Activated T-cell treated with anti-CD3 and anti-CD28 coated beads, Interleukin-2, amount 50 U/mL, for 4 hours (primary cell): ENCODE measurements around the gene ETV7. TPM values are rescaled to one million over a fixed set of nuclear protein-coding genes. Genes with fewer than 3 reads are reported as not detected.
A peak's percentile ranks its signal among the peaks of the same experiment; 100 is the strongest.
"Not testable (repeated sequence)": the region's sequence is repeated elsewhere in the genome, so short reads cannot be mapped to it uniquely, and the experiment has no call there.

Experiments
- ATAC-seq, 2 donors: fragments of 200-7000 bp; cut with Tn5 transposase; one replicate each; pipeline ENCODE4 v1.10.0; 2021
- DNase-seq: peaks from one replicate; pipeline ENCODE4 v3.0.0-alpha.2; 2020
- H3K27me3 Mint-ChIP-seq: one replicate; pipeline ENCODE4 v1.8.0; 2021; ENCODE audit warnings: low read depth, mixed read lengths
- H3K36me3 Mint-ChIP-seq: one replicate; pipeline ENCODE4 v1.8.0; 2022; ENCODE audit warnings: mixed read lengths; ENCODE audit not compliant: insufficient read depth
- H3K4me1 Mint-ChIP-seq: one replicate; pipeline ENCODE4 v1.8.0; 2021; ENCODE audit warnings: low read depth, mixed read lengths
- H3K4me3 Mint-ChIP-seq: one replicate; pipeline ENCODE4 v1.8.0; 2021; ENCODE audit warnings: mild to moderate bottlenecking, moderate library complexity, mixed read lengths
- H3K9me3 Mint-ChIP-seq: one replicate; pipeline ENCODE4 v1.8.0; 2021; ENCODE audit warnings: mixed read lengths
- total RNA-seq, 3 donors: library from RNA; stranded (reverse); gene quantifications; one replicate each; pipeline ENCODE4 v1.2.1, GENCODE V29; 2021

Gene ETV7
- total RNA-seq, 3 donors from 2014 or later, result 0.45 to 4.9 (median 1.7) TPM

DNA sequence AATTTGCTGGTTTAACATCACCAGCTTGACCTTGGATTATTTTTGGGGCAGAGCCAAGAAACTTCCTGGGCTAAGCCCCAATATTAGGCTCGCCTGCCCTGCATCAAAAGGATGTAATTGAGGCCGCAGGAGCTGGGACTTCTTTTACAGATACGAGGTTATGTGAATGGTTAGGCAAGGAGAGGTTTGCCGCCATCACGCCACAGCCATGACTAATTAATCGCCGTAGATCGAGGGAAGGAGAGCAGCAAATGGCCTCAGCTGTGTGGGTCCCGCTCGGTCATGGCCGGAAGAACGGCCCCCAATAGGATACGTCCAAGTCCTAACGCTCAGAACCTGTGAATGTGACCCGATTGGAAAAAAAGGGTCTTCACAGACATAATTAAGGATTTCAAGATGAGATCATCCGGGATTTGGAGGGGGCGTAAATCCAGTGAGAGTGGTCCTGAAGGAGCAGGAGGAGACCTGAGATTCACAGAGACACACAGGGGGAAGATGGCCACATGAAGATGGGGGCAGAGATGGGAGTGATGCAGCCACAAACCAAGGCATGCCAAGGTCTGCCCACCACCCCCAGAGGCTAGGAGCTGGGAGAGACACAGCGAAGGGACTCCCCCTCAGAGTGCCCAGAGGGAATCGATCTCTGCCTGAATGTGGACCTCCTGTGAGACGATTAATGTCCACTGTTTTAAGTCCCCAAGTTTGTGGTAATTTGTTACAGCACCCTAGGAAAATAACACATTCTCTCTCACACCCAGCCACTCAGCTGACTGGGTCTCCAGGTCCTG, 40.8 kb downstream of the ETV7 start:
- no peaks in the 10 kb centered on the region for H3K36me3 Mint-ChIP-seq
- H3K4me3 Mint-ChIP-seq, result no peak overlapping the region
- no peak for DNase-seq
- no peaks in the 10 kb centered on the region for H3K9me3 Mint-ChIP-seq
- H3K4me1 Mint-ChIP-seq, result no peaks in the 10 kb centered on the region
- no peak for ATAC-seq
- peaks cover 3% of the 10 kb centered on the region for H3K27me3 Mint-ChIP-seq

DNA sequence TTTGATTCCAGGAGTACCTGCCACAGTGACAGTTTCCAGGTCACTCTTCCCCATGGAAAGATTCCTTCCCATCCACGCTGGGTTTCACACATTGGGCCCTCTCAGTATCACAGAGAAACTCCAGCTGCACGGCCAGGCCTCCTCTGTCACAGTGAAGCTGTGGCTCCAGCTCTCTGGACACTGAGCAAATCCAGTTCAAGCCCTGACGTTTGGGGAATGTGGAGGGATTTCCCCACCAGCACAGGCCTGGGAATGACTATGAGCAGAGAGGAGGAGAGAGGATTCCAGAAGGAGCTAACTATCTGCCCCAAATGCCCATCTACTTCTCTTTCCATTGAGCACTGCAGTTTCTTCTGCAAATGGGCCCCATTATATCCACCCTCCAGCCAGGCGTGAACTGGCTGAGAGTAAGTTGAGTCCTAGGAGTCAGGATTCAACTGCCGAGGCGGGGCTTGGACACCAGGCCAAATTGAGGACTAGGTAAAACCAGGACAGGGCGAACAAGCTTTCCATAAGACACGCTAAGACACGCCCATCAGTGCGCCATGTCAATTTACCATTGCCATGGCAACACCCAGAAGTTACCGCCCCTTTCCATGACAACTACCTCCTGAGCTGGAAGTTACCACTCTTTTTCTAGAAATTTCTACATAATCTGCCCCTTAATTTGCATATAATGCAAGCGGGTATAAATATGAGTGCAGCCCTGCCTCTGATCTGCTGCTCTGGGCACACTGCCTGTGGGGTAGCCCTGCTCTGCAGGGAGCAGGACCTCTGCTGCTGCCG, 41.6 kb downstream of the ETV7 start:
- no peak for DNase-seq
- H3K4me3 Mint-ChIP-seq, result no peak overlapping the region
- no peaks in the 10 kb centered on the region for H3K9me3 Mint-ChIP-seq
- peaks cover 4% of the 10 kb centered on the region for H3K27me3 Mint-ChIP-seq
- H3K4me1 Mint-ChIP-seq, result peaks cover under 1% of the 10 kb centered on the region
- H3K36me3 Mint-ChIP-seq, result no peaks in the 10 kb centered on the region
- ATAC-seq, result no peak

DNA sequence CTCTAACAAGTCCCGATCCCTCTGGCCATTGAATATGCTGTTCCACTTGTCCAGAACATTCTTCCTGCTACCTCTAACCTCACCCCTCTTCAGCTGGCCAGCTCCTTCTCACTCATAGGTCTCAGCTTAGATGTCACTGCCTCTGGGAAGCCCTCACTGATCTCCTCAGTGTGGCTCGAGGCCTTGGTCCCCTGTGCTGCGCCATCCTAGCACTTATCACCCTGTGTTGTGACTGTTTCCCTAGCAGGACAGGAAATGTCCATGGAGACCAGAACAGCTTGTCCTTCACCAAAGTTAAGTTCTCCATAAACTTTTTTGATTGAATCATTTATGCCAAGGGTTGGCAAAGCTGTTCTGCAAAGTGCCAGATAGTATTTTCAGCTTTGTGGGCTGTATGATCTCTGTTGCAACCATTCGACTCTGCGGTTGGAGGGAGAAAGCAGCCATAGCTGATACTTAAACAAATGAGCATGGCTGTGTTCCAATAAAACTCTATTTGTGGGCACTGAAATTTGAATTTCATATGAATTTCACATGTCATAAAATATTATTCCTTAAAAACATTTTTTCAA, 44.3 kb downstream of the ETV7 start:
- DNase-seq (no peak), ATAC-seq (no peak)
- Mint-ChIP-seq H3K4me1 (peaks cover 5% of the 10 kb centered on the region), H3K27me3 (peaks cover 16% of the 10 kb centered on the region), H3K9me3 (no peaks in the 10 kb centered on the region), H3K36me3 (no peaks in the 10 kb centered on the region), H3K4me3 (no peak overlapping the region)

DNA sequence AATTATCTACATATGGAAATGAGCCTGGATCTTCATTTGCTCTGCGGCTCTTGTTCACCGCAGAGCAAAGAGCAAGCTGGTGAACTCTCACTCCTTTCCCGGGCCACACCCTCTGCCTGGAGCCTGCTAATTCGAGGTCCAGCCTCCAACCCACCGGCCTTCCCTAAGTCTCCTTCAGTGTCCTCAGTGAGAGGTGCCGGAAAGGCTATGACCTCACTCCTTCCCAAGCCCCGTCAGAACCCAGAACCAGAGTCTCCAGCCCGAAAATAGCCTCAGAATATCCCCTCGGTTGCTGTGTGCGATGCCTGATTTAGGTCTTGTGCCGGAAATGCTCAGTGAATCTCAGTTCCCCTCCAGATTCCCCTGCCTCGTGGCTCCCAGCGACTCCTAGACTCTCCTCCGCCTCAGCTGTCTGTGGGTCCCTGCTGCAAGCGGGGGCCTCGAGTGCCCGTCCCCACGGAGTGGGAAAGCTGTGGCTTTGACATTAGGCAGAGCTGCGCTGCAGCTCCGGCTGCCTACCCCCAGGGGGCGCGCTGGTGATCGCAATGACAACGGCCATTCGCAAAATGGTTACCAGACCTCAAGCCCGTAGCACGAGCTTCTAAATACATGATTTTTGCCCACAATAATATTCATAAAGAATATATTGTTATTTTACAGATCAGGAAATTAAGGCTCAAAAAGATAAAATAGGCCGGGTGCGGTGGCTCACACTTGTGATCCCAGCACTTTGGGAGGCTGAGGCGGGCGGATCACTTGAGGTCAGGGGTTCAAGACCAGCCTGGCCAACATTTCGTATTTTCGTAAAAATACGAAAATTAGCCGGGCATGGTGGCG, 46.6 kb downstream of the ETV7 start:
- Mint-ChIP-seq H3K36me3 (no peaks in the 10 kb centered on the region), H3K27me3 (peaks cover 20% of the 10 kb centered on the region), H3K9me3 (no peaks in the 10 kb centered on the region), H3K4me1 (peaks cover 17% of the 10 kb centered on the region), H3K4me3 (no peak overlapping the region)
- DNase-seq (peak; percentile 74), ATAC-seq (peak; percentile 84 to 87)

DNA sequence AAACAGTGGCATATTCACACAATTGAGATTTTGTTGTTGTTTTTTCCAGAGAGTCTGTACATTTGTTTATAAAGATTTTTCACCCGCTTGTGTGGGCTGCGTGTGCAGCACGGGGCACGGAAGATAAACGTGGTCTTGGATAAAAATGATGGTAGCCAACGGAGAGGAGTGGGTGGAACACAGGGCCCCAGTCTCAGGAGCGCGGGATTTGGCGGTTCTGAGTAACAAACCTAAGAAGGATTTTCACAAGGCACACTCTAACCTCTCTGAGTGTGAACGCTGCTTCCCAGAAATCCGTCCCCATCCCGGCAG, 47.2 kb downstream of the ETV7 start:
- peaks cover 17% of the 10 kb centered on the region for H3K4me1 Mint-ChIP-seq
- no peaks in the 10 kb centered on the region for H3K36me3 Mint-ChIP-seq
- H3K27me3 Mint-ChIP-seq, result peaks cover 25% of the 10 kb centered on the region
- no peaks in the 10 kb centered on the region for H3K9me3 Mint-ChIP-seq
- H3K4me3 Mint-ChIP-seq, result no peak overlapping the region
- no peak for DNase-seq
- ATAC-seq, result no peak

DNA sequence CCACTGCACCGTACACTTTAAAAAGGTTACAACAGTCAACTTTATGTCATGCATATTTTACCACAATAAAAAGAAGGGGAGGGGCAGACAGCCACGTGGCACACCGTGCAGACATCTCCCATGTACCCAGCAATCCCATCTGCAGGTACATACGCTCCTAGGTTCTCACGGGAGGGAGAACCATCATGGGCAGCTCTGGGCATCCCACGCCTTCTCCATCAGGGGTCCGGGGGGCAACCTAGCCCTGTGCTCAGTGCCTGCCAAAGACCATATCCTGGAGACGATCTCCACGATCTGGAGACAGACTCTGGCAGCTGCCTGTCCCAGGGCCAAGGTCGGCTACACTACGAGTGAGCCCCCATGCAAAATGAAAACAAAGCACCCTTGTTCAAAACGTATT, 48.3 kb downstream of the ETV7 start:
- DNase-seq, result no peak
- H3K9me3 Mint-ChIP-seq, result no peaks in the 10 kb centered on the region
- peaks cover 17% of the 10 kb centered on the region for H3K4me1 Mint-ChIP-seq
- no peak for ATAC-seq
- peaks cover 37% of the 10 kb centered on the region for H3K27me3 Mint-ChIP-seq
- H3K36me3 Mint-ChIP-seq, result no peaks in the 10 kb centered on the region
- no peak overlapping the region for H3K4me3 Mint-ChIP-seq

DNA sequence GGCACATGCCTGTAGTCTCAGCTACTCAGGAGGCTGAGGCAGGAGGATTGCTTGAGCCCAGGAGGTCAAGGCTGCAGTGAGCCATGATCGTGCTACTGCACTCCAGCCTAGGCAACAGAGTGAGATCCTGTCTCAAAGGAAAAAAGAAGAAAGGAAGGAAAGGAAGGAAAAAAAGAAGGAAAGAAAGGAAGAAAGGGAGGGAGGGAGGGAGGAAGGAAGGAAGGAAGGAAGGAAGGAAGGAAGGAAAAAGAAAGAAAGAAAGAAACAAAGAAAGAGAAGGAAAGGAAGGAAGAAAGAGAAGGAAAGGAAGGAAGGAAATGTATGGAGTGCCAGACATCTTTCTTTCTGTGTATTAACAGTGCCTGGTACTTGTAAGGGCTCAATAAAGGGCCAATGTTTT, 49.2 kb downstream of the ETV7 start:
- DNase-seq, ATAC-seq, H3K36me3 Mint-ChIP-seq, H3K4me3 Mint-ChIP-seq, H3K9me3 Mint-ChIP-seq: not testable (repeated sequence)
- Mint-ChIP-seq H3K27me3 (peaks cover 41% of the 10 kb centered on the region), H3K4me1 (peaks cover 17% of the 10 kb centered on the region)

DNA sequence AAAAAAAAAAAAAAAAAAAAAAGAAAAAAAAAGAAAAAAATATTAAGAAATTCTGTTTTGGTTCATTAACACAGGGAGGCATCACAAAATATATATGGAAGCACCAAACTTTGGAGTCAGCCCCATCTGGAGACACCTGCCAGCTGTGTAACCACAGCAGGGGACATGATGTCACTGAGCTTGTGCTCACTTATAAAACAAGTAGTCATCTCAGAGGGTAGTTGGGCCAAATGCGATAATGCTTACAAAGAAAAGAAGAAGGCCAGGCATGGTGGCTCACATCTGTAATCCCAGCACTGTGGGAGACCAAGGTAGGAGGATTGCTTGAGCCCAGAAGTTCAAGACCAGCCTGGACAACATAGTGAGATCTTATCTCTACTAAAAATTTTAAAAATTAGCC, 49.7 kb downstream of the ETV7 start:
- ATAC-seq (no peak), DNase-seq (no peak)
- Mint-ChIP-seq H3K4me3 (no peak overlapping the region), H3K36me3 (no peaks in the 10 kb centered on the region), H3K9me3 (no peaks in the 10 kb centered on the region), H3K27me3 (peaks cover 38% of the 10 kb centered on the region), H3K4me1 (peaks cover 17% of the 10 kb centered on the region)

DNA sequence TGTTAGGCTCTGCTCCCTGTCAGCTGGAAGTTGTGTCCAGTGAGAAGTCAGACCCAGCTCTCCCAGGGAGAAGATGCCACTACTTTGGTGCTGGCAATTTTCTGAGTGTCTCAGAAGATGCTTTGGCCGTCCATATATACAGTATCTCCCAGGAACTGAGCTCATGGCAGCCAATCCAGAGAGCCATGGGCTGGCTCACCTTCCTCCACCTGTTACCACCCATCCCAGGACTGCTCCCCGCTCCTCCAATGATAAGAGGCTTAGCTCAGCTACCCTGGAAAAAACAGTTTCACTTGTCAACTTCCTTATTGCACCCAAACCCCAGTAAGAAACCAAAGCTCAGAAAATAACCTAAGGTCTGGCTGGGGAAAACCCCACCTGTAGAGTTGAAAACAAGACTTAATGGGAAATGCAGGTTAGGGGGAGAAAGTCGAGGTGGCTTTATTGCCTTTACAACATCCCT, 50.7 kb downstream of the ETV7 start, which contains the start of gene BNIP5:
BNIP5 (minus strand) TSS at position 110 of the 463 bp plus-strand sequence. CDS start 6,198 bp downstream, outside the sequence.
- Mint-ChIP-seq H3K36me3 (no peaks in the 10 kb centered on the region), H3K9me3 (no peaks in the 10 kb centered on the region), H3K27me3 (peaks cover 41% of the 10 kb centered on the region), H3K4me1 (peaks cover 17% of the 10 kb centered on the region), H3K4me3 (no peak within 1 kb of the TSS)
- ATAC-seq, result no peak
- DNase-seq, result no peak

DNA sequence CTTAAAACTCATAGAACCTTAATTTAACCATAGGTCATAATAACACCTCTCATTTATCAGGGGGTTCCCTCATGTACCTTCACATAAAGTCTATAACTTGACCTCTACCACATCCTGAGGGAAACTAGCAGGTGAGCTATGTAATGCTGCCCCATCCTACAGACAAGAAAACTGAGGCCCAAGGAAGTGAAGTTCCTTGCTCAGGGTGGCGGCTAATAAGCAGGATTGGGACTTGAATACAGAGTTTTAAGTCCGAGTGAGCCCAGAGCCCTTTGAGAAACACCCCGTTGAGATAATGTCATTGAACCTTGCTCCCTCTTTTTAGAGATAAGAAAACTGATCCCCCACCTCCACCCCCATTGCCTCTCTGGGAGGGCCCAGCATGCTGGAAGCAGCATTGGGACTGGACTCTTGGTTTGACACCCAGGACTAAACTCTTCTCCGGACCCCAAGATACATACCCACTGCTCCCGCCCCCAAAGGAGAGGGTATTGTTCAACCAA, 51.2 kb downstream of the ETV7 start:
- H3K36me3 Mint-ChIP-seq, result no peaks in the 10 kb centered on the region
- DNase-seq (no peak), ATAC-seq (no peak)
- H3K9me3 Mint-ChIP-seq, result no peaks in the 10 kb centered on the region
- peaks cover 17% of the 10 kb centered on the region for H3K4me1 Mint-ChIP-seq
- H3K4me3 Mint-ChIP-seq, result no peak overlapping the region
- peaks cover 41% of the 10 kb centered on the region for H3K27me3 Mint-ChIP-seq

DNA sequence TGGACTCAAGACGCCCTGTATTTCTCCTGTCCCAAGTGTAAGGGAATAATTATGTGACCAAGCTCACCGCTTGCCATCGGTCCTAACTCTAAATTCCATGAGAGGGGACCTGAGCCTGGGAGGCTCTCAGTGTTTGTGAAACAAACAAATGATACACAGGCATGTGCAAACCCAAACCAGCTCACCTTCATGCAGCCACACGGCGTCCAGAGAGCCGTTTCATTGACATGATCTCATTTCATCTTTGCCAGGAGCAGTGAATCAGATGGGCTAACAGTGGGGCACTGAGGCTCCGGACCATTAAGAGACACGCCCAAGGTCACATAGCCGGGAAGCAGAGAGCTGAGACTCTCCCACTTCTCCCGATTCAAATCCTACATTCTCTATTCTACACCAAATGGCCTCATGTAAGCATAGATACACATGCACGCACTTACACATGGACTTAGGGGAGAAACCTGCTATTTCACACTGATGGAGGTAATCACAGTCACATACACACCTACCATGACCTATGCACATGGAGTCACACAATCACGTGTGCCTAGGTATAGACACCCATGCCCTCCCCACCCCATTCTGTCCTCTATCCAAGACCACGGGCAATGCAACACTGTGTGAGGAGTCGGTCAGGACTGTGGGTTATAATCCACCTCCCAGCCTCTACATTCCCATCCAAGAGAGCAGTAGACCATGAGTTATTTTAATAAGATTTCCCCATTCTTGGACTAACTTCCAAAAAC, 51.8 kb downstream of the ETV7 start:
- ATAC-seq (no peak), DNase-seq (no peak)
- no peak overlapping the region for H3K4me3 Mint-ChIP-seq
- peaks cover 14% of the 10 kb centered on the region for H3K4me1 Mint-ChIP-seq
- H3K36me3 Mint-ChIP-seq, result no peaks in the 10 kb centered on the region
- no peaks in the 10 kb centered on the region for H3K9me3 Mint-ChIP-seq
- H3K27me3 Mint-ChIP-seq, result peaks cover 38% of the 10 kb centered on the region

DNA sequence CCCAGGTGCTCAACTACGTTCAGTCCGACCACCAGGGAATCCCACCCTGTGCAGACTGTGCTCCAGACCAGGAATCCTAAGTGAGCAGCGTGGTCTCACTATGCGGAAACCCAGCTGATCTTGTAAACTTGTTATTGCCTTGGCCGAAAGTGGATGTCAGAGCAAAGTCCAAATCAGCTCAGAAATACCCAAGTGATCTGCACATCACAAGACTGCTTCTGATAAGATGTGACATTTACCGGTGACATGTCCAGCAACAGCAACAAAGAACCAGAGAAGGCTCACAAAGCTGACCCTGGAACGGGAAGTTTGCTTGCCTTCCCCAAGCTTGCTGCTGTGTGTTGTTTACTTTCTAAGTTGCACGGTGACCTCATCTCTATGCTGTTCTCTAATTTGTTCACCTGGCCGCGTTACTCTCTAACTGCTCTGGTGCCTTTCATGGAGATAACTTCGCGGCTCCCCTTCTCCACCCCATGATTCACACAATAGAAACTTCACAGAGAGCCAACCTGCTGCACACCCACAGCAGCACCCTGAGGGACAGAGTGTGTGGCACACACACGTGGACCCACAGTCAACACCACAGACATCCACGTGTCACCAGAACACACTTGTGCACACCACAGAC, 52.5 kb downstream of the ETV7 start:
- Mint-ChIP-seq H3K36me3 (no peaks in the 10 kb centered on the region), H3K27me3 (peaks cover 32% of the 10 kb centered on the region), H3K4me3 (no peak overlapping the region), H3K9me3 (no peaks in the 10 kb centered on the region), H3K4me1 (peaks cover 13% of the 10 kb centered on the region)
- ATAC-seq (no peak), DNase-seq (no peak)
